ENCODE measurements around the gene GCHFR.

The GCHFR gene

GRCh38 chr15:40767838-40768500 lies 4.1 kb downstream of the GCHFR start:
- no peaks in the 10 kb centered on the region for H3K27me3 ChIP-seq (ENCODE audit: control insufficient read depth, insufficient read depth, low read length)
- H3K36me3 ChIP-seq (ENCODE audit: control insufficient read depth, insufficient read depth, low read length), result no peaks in the 10 kb centered on the region
- H3K27ac ChIP-seq (ENCODE audit: low read length), result no peak overlapping the region
- no peak for DNase-seq (ENCODE audit: low read depth, low spot score)
- no peak overlapping the region for H3K4me3 ChIP-seq (ENCODE audit: low read length)
- H3K9me3 ChIP-seq (ENCODE audit: control insufficient read depth, insufficient read depth, low read length), result no peaks in the 10 kb centered on the region
- WGBS (ENCODE audit: insufficient coverage, insufficient read length), result no CpG with 5 or more reads among the region's 29 CpGs
- H3K4me1 ChIP-seq (ENCODE audit: control insufficient read depth, insufficient read depth, low read length), result peaks cover 13% of the 10 kb centered on the region

- H3K27me3 ChIP-seq (ENCODE audit: control insufficient read depth, insufficient read depth, low read length), result no peaks in the 10 kb centered on the region
- H3K9me3 ChIP-seq (ENCODE audit: control insufficient read depth, insufficient read depth, low read length), result no peaks in the 10 kb centered on the region
- no CpG with 5 or more reads among the region's 21 CpGs for WGBS (ENCODE audit: insufficient coverage, insufficient read length)
- no peak overlapping the region for H3K4me3 ChIP-seq (ENCODE audit: low read length)
- H3K27ac ChIP-seq (ENCODE audit: low read length), result no peak overlapping the region
- peaks cover 12% of the 10 kb centered on the region for H3K4me1 ChIP-seq (ENCODE audit: control insufficient read depth, insufficient read depth, low read length)
- no peak for DNase-seq (ENCODE audit: low read depth, low spot score)
- H3K36me3 ChIP-seq (ENCODE audit: control insufficient read depth, insufficient read depth, low read length), result no peaks in the 10 kb centered on the region
These were observed 4.8 kb downstream of the GCHFR start for GRCh38 chr15:40768521-40769273.

GRCh38 chr15:40769274-40770146 lies 5.6 kb downstream of the GCHFR start, which contains the start of gene C15orf62:
TSS of gene C15orf62 (plus strand) at chr15:40769980. CDS start at chr15:40770496, 516 bp downstream.
- H3K4me3 ChIP-seq (ENCODE audit: low read length), result no peak within 1 kb of the TSS
- no peak within 1 kb of the TSS for H3K27ac ChIP-seq (ENCODE audit: low read length)
- H3K9me3 ChIP-seq (ENCODE audit: control insufficient read depth, insufficient read depth, low read length), result no peaks in the 10 kb centered on the region
- WGBS (ENCODE audit: insufficient coverage, insufficient read length), result 100% methylated on average over 4 of the region's 28 CpGs
- H3K4me1 ChIP-seq (ENCODE audit: control insufficient read depth, insufficient read depth, low read length), result peaks cover 12% of the 10 kb centered on the region
- H3K27me3 ChIP-seq (ENCODE audit: control insufficient read depth, insufficient read depth, low read length), result no peaks in the 10 kb centered on the region
- no peak for DNase-seq (ENCODE audit: low read depth, low spot score)
- no peaks in the 10 kb centered on the region for H3K36me3 ChIP-seq (ENCODE audit: control insufficient read depth, insufficient read depth, low read length)

GRCh38 chr15:40770147-40770721 lies 6.4 kb downstream of the GCHFR start:
- H3K27me3 ChIP-seq (ENCODE audit: control insufficient read depth, insufficient read depth, low read length), result no peaks in the 10 kb centered on the region
- no peak overlapping the region for H3K4me3 ChIP-seq (ENCODE audit: low read length)
- no peaks in the 10 kb centered on the region for H3K9me3 ChIP-seq (ENCODE audit: control insufficient read depth, insufficient read depth, low read length)
- WGBS (ENCODE audit: insufficient coverage, insufficient read length), result no CpG with 5 or more reads among the region's 17 CpGs
- H3K36me3 ChIP-seq (ENCODE audit: control insufficient read depth, insufficient read depth, low read length), result no peaks in the 10 kb centered on the region
- DNase-seq (ENCODE audit: low read depth, low spot score), result no peak
- H3K4me1 ChIP-seq (ENCODE audit: control insufficient read depth, insufficient read depth, low read length), result peaks cover 10% of the 10 kb centered on the region
- H3K27ac ChIP-seq (ENCODE audit: low read length), result no peak overlapping the region

GRCh38 chr15:40771242-40771641 lies 7.4 kb downstream of the GCHFR start:
- H3K4me3 ChIP-seq (ENCODE audit: low read length), result no peak overlapping the region
- H3K36me3 ChIP-seq (ENCODE audit: control insufficient read depth, insufficient read depth, low read length), result 0 out of 2 replicates have a peak, but pooled peaks cover 6% of the 10 kb centered on the region
- peaks cover 3% of the 10 kb centered on the region; the same call in 1 of the 2 replicates for H3K4me1 ChIP-seq (ENCODE audit: control insufficient read depth, insufficient read depth, low read length)
- H3K27me3 ChIP-seq (ENCODE audit: control insufficient read depth, insufficient read depth, low read length), result no peaks in the 10 kb centered on the region
- H3K9me3 ChIP-seq (ENCODE audit: control insufficient read depth, insufficient read depth, low read length), result no peaks in the 10 kb centered on the region
- no peak for DNase-seq (ENCODE audit: low read depth, low spot score)
- WGBS (ENCODE audit: insufficient coverage, insufficient read length), result no CpG with 5 or more reads among the region's 5 CpGs
- H3K27ac ChIP-seq (ENCODE audit: low read length), result no peak overlapping the region

- H3K9me3 ChIP-seq (ENCODE audit: control insufficient read depth, insufficient read depth, low read length), result no peaks in the 10 kb centered on the region
- no peak for DNase-seq (ENCODE audit: low read depth, low spot score)
- H3K27ac ChIP-seq (ENCODE audit: low read length), result no peak overlapping the region
- no peak overlapping the region for H3K4me3 ChIP-seq (ENCODE audit: low read length)
- peaks cover 10% of the 10 kb centered on the region; the same call in 1 of the 2 replicates for H3K36me3 ChIP-seq (ENCODE audit: control insufficient read depth, insufficient read depth, low read length)
- WGBS (ENCODE audit: insufficient coverage, insufficient read length), result no CpG with 5 or more reads among the region's 13 CpGs
- peaks cover 1% of the 10 kb centered on the region; the same call in 1 of the 2 replicates for H3K4me1 ChIP-seq (ENCODE audit: control insufficient read depth, insufficient read depth, low read length)
- H3K27me3 ChIP-seq (ENCODE audit: control insufficient read depth, insufficient read depth, low read length), result no peaks in the 10 kb centered on the region
These were observed 8.1 kb downstream of the GCHFR start for GRCh38 chr15:40772014-40772413.

GRCh38 chr15:40773496-40773895 lies 9.6 kb downstream of the GCHFR start:
- no CpG with 5 or more reads among the region's 8 CpGs for WGBS (ENCODE audit: insufficient coverage, insufficient read length)
- DNase-seq (ENCODE audit: low read depth, low spot score), result no peak
- Histone ChIP-seq H3K4me1 (ENCODE audit: control insufficient read depth, insufficient read depth, low read length) (no peaks in the 10 kb centered on the region), H3K4me3 (ENCODE audit: low read length) (no peak overlapping the region), H3K36me3 (ENCODE audit: control insufficient read depth, insufficient read depth, low read length) (peaks cover 10% of the 10 kb centered on the region; the same call in 1 of the 2 replicates), H3K27ac (ENCODE audit: low read length) (no peak overlapping the region), H3K9me3 (ENCODE audit: control insufficient read depth, insufficient read depth, low read length) (no peaks in the 10 kb centered on the region), H3K27me3 (ENCODE audit: control insufficient read depth, insufficient read depth, low read length) (no peaks in the 10 kb centered on the region)

- H3K36me3 ChIP-seq (ENCODE audit: control insufficient read depth, insufficient read depth, low read length), result peaks cover 10% of the 10 kb centered on the region; the same call in 1 of the 2 replicates
- no CpG with 5 or more reads among the region's 6 CpGs for WGBS (ENCODE audit: insufficient coverage, insufficient read length)
- no peak for DNase-seq (ENCODE audit: low read depth, low spot score)
- H3K4me1 ChIP-seq (ENCODE audit: control insufficient read depth, insufficient read depth, low read length), result no peaks in the 10 kb centered on the region
- H3K4me3 ChIP-seq (ENCODE audit: low read length), result no peak overlapping the region
- H3K27ac ChIP-seq (ENCODE audit: low read length), result no peak overlapping the region
- H3K27me3 ChIP-seq (ENCODE audit: control insufficient read depth, insufficient read depth, low read length), result no peaks in the 10 kb centered on the region
- no peaks in the 10 kb centered on the region for H3K9me3 ChIP-seq (ENCODE audit: control insufficient read depth, insufficient read depth, low read length)
These were observed 10.0 kb downstream of the GCHFR start for GRCh38 chr15:40773902-40774301.

- Histone ChIP-seq H3K27ac (ENCODE audit: low read length) (no peak overlapping the region), H3K27me3 (ENCODE audit: control insufficient read depth, insufficient read depth, low read length) (no peaks in the 10 kb centered on the region), H3K4me1 (ENCODE audit: control insufficient read depth, insufficient read depth, low read length) (no peaks in the 10 kb centered on the region), H3K9me3 (ENCODE audit: control insufficient read depth, insufficient read depth, low read length) (no peaks in the 10 kb centered on the region), H3K4me3 (ENCODE audit: low read length) (no peak overlapping the region), H3K36me3 (ENCODE audit: control insufficient read depth, insufficient read depth, low read length) (peaks cover 10% of the 10 kb centered on the region; the same call in 1 of the 2 replicates)
- no CpG with 5 or more reads among the region's 10 CpGs for WGBS (ENCODE audit: insufficient coverage, insufficient read length)
- no peak for DNase-seq (ENCODE audit: low read depth, low spot score)
These were observed 11.1 kb downstream of the GCHFR start for GRCh38 chr15:40775007-40775406.
